VCaP (cell line): ENCODE results near the gene WNT9B.

ENCODE experiments used
- H3K27ac ChIP-seq: fragments of 450-650 bp; 2 replicates; pipeline ENCODE4 v1.5.1; 2017
- CTCF ChIP-seq: fragments of 450-650 bp; conservative IDR thresholded peaks from 2 replicates; pipeline ENCODE4 v1.5.1; 2017; ENCODE audit warnings: mild to moderate bottlenecking, moderate library complexity

Gene WNT9B

GRCh38 chr17:46812624-46813318, 38.6 kb upstream of the WNT9B start:
- TF ChIP-seq CTCF = no peak
- H3K27ac ChIP-seq = no peak overlapping the region

DNA sequence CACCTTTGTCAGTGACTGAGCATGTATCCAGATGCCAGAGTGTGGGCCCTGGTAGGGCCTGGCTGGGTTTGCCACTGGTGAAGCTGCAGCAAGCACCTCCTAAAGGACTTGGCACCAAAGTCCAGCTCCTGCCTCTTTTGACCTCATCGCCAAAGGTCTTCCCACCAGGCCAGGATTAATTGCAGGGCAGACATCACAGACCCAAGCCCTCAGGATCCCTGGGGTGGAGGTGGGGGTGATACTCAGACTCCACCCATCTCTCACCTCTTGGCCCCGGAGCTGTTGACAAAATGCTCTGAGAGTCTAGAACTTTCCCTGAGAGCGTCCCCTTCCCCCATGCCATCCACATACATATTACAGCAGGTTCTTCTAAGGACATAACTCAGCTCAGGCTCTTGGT, 37.5 kb upstream of the WNT9B start:
- no peak overlapping the region for H3K27ac ChIP-seq
- TF ChIP-seq CTCF = no peak

DNA sequence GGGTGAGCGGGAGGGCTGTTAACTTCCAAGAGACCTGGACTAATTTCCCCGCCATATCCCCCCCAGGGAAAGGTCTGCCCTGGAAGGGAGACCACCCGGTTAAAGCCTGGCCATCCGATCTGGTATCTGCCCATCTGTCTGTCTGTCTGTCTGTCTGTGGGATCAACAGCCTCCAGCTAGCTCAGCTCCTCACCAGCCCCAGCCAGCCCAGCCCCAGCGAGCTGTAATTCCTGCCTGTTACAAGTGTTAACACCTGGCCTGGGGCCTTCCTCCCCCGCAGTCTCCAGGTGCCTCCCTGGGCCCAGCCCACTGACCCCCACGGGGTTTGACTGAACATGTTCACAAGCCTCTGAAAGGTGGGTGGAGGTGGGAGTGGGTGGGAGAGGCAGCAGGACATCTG, 36.9 kb upstream of the WNT9B start:
- H3K27ac ChIP-seq = no peak overlapping the region
- no peak for TF ChIP-seq CTCF

GRCh38 chr17:46815474-46816353, 35.7 kb upstream of the WNT9B start:
- TF ChIP-seq CTCF = no peak
- no peak overlapping the region for H3K27ac ChIP-seq

- no peak for TF ChIP-seq CTCF
- no peak overlapping the region for H3K27ac ChIP-seq
These were observed 34.1 kb upstream of the WNT9B start for GRCh38 chr17:46817151-46817900.

- TF ChIP-seq CTCF = no peak
- no peak overlapping the region for H3K27ac ChIP-seq
These were observed 33.5 kb upstream of the WNT9B start for GRCh38 chr17:46817901-46818209.

DNA sequence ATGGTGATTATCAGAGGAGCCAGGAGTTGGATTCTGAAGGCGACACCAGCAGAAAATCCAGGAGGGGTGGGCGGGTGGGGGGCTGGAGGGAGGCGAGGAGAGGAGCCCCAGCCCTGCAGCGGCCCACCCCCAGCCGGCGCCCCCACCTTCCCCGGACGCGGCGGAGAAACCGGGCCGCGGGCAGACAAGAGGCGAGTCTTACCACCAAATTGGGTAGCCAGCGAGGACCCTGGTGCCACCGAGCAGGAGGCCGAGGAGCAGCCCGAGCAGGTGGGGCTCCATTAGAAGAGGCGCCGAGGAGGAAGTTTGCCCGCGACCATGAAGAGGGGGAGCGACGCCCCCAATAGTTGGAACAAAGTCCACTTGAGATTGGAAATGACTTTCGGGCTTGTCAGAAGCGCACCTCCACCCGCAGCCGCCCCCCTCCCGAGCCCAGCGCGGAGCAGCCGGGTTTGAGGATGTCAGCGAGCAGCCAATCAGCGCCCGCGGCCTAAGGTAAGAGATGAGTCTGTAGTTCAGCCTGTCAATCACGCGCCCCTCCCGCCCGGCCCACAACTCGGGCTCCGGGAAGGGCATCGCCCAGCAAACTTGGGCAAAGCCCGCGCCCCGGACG, 33.0 kb upstream of the WNT9B start, which contains the start of gene WNT3:
WNT3 (minus strand) TSS at position 377 of the 613 bp plus-strand sequence; CDS start at position 282, 95 bp downstream.
- no peak for TF ChIP-seq CTCF

More for the DNA sequence above, 33.0 kb upstream of the WNT9B start, which contains the start of gene WNT3:
- H3K27ac ChIP-seq = no peak within 1 kb of the TSS
